Raji (cell line): ENCODE results near the gene TNFRSF1A.

Source experiments
- POLR2A ChIP-seq: IDR thresholded peaks from 2 replicates; pipeline ENCODE4 v1.6.1; 2011; ENCODE audit warnings: low read depth, low read length, control low read depth; ENCODE audit not compliant: insufficient read depth

Gene TNFRSF1A

DNA sequence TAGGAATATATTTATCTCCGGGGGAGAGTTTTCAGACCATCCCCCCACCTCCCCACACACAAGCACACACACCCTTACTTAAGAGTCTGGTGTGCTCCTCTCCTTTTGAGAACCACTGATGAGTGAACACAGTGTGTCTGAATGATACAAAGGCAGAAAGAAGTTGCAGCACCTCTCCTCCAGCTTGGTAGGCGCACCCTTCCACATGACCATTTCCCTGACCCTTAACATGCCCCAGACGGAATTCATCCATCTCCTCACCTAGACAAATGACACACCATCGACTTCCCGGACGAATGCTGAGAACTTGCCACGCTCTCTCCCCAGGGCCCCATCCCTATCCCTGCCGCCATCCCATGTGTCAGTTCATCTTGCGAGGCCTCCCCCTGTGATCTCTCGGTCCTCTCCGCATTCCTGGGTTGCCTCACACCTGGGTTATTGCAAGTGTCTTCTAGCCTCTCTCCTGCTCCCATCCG lies 3.9 kb downstream of the TNFRSF1A start:
- TF ChIP-seq POLR2A = no peak

GRCh38 chr12:6336889-6337853 lies 4.7 kb downstream of the TNFRSF1A start:
- no peak for TF ChIP-seq POLR2A

- TF ChIP-seq POLR2A = no peak
Observed at GRCh38 chr12:6336079-6336888, 5.6 kb downstream of the TNFRSF1A start.

- peak; percentile 71 for TF ChIP-seq POLR2A
Observed at GRCh38 chr12:6335451-6336078, 6.3 kb downstream of the TNFRSF1A start.

GRCh38 chr12:6334940-6335450 lies 6.9 kb downstream of the TNFRSF1A start:
- TF ChIP-seq POLR2A = no peak

DNA sequence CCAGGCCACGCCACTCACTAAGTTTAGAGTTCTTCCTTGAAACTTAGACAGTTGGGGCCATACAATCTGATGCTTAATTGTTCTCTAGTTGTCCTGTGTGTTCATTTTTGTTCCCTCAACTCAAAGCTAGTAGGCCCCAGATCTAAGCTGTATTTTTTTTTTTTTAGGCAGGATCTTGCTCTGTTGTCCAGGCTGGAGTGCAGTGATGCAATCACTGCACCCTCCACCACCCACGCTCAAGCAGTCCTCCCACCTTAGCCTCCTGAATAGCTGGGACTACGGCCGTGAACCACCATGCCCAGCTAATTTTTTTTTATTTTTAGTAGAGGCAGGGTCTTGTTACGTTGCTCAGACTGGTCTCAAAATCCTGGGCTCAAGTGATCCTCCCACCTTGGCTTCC lies 7.5 kb downstream of the TNFRSF1A start:
- TF ChIP-seq POLR2A = no peak

DNA sequence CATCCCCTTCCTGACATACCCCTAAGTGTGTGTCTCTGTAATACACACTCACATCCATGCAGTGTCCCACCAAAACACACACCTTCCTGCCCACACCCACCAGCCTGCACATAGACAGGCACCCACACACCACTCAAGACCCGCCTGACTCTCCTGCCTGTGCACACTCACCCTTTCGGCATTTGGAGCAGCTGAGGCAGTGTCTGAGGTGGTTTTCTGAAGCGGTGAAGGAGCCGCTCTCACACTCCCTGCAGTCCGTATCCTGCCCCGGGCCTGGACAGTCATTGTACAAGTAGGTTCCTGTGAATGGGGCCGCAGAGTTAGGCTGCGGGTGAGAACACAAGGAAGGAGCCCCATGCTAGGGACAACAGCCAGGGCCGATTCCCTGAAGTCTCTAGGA lies 8.3 kb downstream of the TNFRSF1A start:
- no peak for TF ChIP-seq POLR2A

DNA sequence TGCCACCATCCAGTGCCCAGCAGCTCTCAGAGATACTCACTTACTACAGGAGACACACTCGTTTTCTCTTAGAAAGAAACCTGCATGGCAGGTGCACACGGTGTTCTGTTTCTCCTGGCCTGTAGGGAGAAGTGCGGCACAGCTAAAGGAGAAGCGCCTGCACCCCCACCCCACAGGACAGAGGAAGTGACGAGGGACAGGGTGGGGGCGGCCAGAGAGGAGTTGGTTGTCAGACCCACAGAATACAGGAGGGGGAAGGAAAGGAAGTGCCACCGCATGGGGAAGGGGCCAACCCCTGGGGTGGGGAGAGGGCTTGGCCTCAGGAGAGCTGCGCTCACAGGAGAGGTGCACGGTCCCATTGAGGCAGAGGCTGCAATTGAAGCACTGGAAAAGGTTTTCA lies 8.8 kb downstream of the TNFRSF1A start:
- no peak for TF ChIP-seq POLR2A

DNA sequence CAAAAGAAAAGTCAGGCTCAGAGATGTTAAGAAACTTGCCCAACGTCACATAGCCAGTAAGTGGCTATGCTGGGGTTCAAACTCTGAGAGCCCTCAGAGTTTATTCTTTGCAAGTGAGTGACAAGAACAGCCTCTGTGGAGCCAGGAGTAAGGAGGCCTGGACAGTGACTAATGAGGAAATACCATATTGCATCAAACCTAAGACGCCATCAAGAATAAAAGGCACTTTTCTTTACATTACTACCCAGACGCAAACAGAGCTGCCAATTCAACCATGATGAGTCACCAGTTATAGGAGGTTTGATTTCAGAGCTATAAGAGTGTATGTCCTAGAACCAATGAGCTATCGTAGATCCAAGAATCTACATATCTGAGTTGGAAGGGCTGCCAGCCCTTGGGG lies 9.4 kb downstream of the TNFRSF1A start:
- no peak for TF ChIP-seq POLR2A

- TF ChIP-seq POLR2A = no peak
Observed at GRCh38 chr12:6330999-6331714, 10.7 kb downstream of the TNFRSF1A start.

GRCh38 chr12:6330192-6330591 lies 11.7 kb downstream of the TNFRSF1A start:
- no peak for TF ChIP-seq POLR2A

DNA sequence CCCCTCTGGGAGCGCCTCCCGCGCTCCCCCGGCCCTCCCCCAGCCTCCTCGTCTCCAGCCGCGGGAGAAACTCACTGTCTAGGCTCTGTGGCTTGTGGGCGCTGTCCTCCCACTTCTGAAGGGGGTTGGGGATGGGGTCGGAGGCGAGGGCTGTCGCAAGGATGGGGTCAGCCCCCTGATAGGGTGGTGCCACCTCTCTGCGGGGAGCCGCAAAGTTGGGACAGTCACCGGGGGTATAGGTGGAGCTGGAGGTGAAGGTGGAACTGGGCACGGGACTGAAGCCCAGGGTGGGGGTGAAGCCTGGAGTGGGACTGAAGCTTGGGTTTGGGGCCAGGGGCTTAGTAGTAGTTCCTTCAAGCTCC lies 12.2 kb downstream of the TNFRSF1A start:
- TF ChIP-seq POLR2A = no peak

- TF ChIP-seq POLR2A = no peak
Observed at GRCh38 chr12:6328945-6329702, 12.8 kb downstream of the TNFRSF1A start.
